SH-SY5Y (cell line): ENCODE data around the gene TCF4.

ENCODE experiments used
- GATA2 ChIP-seq: IDR thresholded peaks from 2 replicates; pipeline ENCODE4 v1.6.1; 2011; ENCODE audit warnings: mild to moderate bottlenecking, low read depth, low read length
- GATA3 ChIP-seq: IDR thresholded peaks from 2 replicates; pipeline ENCODE4 v1.6.1; 2011; ENCODE audit warnings: low read depth, mild to moderate bottlenecking, low read length, moderate library complexity

DNA sequence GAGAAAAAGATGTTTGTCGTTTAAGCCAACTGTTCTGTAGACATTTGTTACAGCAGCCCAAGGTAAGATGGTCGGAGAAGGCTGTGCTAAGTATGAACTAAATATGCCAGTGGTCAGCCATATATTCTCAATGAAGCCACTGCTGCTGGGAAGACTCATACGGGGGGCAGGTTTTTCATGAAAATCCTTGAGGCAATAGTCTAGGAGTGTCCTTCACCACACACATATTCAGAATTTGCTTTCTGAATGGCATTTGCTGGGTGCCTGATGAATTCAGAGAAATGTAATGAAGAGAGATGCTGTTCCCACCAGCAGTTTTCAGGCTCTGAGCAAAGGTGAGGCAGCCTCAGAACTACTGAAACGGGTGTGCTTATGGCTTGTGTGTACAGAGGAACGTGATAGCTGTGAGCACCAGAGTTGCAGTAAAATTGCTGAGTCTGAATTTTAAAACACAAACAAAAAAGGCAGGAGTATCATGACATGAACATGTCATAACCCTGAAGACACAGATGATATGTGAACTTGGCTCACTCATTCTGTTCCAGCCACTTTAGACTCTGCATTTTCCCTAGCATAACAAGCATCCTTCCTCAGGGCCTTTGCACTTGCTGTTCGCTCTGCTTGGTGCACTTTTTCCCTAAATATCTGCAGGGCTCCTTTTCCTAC, 21.3 kb upstream of the TCF4 start:
- TF ChIP-seq GATA2 (no peak), GATA3 (no peak)
